Measurements from ENCODE around the gene TSC2.

The TSC2 gene

DNA sequence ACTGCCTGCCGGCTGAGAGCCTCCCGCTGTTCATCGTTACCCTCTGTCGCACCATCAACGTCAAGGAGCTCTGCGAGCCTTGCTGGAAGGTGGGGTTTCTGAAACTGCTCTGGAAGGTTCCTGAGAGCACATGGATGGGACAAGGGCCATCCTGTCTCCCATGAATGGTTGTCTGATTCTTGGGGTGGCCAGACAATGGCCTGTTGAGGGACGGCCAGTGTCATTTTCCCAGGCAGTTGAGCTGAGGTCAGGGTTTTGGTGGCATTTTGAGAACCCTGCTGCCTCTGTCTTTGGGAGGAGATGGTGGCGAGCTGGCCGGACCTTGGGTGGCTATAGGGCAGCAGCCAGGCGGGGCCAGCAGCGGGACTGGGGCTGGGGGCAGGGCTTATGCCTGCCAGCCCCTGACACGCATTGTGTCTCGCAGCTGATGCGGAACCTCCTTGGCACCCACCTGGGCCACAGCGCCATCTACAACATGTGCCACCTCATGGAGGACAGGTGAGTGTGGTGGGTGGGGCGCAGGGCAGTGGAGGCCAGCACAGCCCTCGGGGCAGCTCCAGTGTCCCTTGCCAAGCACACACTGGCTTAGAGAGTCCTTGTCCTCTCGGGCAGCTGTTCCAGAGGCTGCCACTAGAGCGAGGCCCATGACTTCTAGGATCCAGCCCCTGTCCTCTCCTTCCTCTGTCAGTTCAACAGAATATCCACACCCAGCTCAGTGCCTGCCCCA, 9.1 kb downstream of the TSC2 start:
- TF ChIP-seq CTCF (IDR thresholded peaks at IDR 0.05; ENCODE audit: low read depth, low read length) (peak; percentile 20), MAX (IDR thresholded peaks at IDR 0.05; ENCODE audit: low read depth, low read length) (no peak)
- DNase-seq (ENCODE audit: low read depth): peak; percentile 29

DNA sequence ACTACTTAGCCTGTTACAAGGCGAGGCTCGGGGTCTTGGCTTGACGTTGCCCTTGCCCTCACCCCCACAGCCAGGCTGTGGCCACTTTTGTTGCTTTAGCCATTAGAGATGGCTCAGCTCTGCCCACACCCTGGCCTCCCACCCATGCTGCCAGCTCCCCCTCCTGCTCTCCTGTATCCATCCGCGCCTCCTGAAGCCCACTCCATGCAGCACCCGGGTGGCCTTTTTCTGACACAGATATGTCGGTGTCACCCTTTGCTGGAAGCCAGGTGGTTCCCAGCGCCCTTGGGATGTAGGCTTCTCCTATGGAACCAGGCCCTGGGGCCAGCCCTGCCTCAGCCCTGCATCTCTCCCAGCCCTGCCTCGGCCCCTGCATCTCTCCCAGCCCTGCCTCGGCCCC, 9.7 kb downstream of the TSC2 start:
- no peak overlapping the region for H3K4me3 ChIP-seq (ENCODE audit: low read depth, low read length)
- no peak for DNase-seq (ENCODE audit: low read depth)
- TF ChIP-seq MYC (IDR thresholded peaks at IDR 0.05; ENCODE audit: low read depth, low read length): no peak
- TF ChIP-seq CTCF (IDR thresholded peaks at IDR 0.05; ENCODE audit: low read depth, low read length): no peak
- no peak for TF ChIP-seq POLR2A (IDR thresholded peaks at IDR 0.05; ENCODE audit: extremely low read depth, insufficient read length)
- no peak for TF ChIP-seq MAX (IDR thresholded peaks at IDR 0.05; ENCODE audit: low read depth, low read length)

More for the DNA sequence above, 9.1 kb downstream of the TSC2 start:
- no peak overlapping the region for H3K4me3 ChIP-seq (ENCODE audit: low read depth, low read length)

- H3K4me3 ChIP-seq (ENCODE audit: low read depth, low read length): no peak overlapping the region
- TF ChIP-seq MAX (IDR thresholded peaks at IDR 0.05; ENCODE audit: low read depth, low read length) (no peak), CTCF (IDR thresholded peaks at IDR 0.05; ENCODE audit: low read depth, low read length) (no peak)
- no peak for DNase-seq (ENCODE audit: low read depth)
Observed at GRCh38 chr16:2058420-2058819, 10.6 kb downstream of the TSC2 start.

- no peak overlapping the region for H3K4me3 ChIP-seq (ENCODE audit: low read depth, low read length)
- DNase-seq (ENCODE audit: low read depth): no peak
- no peak for TF ChIP-seq MAX (IDR thresholded peaks at IDR 0.05; ENCODE audit: low read depth, low read length)
- no peak for TF ChIP-seq MYC (IDR thresholded peaks at IDR 0.05; ENCODE audit: low read depth, low read length)
- TF ChIP-seq POLR2A (IDR thresholded peaks at IDR 0.05; ENCODE audit: extremely low read depth, insufficient read length): no peak
- TF ChIP-seq CTCF (IDR thresholded peaks at IDR 0.05; ENCODE audit: low read depth, low read length): no peak
Observed at GRCh38 chr16:2058872-2059271, 11.1 kb downstream of the TSC2 start.

DNA sequence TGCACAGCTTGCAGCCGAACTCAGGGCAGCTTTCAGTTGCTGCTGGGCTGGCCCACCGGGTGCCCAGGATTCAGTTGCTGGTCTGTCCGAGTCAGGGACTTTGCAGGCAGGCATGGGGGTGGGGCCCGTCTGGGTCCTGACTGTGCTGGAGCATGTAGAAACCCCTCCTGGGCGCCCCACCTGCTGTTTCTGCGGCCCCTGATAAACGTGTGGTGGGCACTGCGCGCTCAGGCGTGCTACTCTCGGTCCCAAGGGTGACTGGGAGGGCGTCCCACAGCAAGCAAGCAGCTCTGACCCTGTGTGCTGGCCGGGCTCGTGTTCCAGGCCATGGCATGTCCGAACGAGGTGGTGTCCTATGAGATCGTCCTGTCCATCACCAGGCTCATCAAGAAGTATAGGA, 12.6 kb downstream of the TSC2 start:
- H3K4me3 ChIP-seq (ENCODE audit: low read depth, low read length): no peak overlapping the region
- TF ChIP-seq CTCF (IDR thresholded peaks at IDR 0.05; ENCODE audit: low read depth, low read length) (no peak), MYC (IDR thresholded peaks at IDR 0.05; ENCODE audit: low read depth, low read length) (no peak), POLR2A (IDR thresholded peaks at IDR 0.05; ENCODE audit: extremely low read depth, insufficient read length) (no peak), MAX (IDR thresholded peaks at IDR 0.05; ENCODE audit: low read depth, low read length) (no peak)
- no peak for DNase-seq (ENCODE audit: low read depth)

GRCh38 chr16:2061023-2061422, 13.2 kb downstream of the TSC2 start:
- H3K4me3 ChIP-seq (ENCODE audit: low read depth, low read length): no peak overlapping the region
- TF ChIP-seq MYC (IDR thresholded peaks at IDR 0.05; ENCODE audit: low read depth, low read length) (no peak), MAX (IDR thresholded peaks at IDR 0.05; ENCODE audit: low read depth, low read length) (no peak), CTCF (IDR thresholded peaks at IDR 0.05; ENCODE audit: low read depth, low read length) (no peak), POLR2A (IDR thresholded peaks at IDR 0.05; ENCODE audit: extremely low read depth, insufficient read length) (no peak)
- no peak for DNase-seq (ENCODE audit: low read depth)
